Smooth muscle cell (in vitro differentiated cells): ENCODE data around the gene ZNF366. TPM values are rescaled to one million over a fixed set of nuclear protein-coding genes. Genes with fewer than 3 reads are reported as not detected.

Experiments used
- DNase-seq: peaks from one replicate; lab custom pipeline; 2025; ENCODE audit not compliant: unreplicated experiment; lab: John Stamatoyannopoulos, UW
- H2AFZ ChIP-seq: fragments of 200-600 bp; sonication (generic); 2 replicates; pipeline ENCODE4 v1.6.0; 2016; ENCODE audit warnings: antibody characterized with exemption, low read depth, mild to moderate bottlenecking
- H3F3A ChIP-seq: fragments of 200-600 bp; sonication (generic); 2 replicates; pipeline ENCODE4 v1.6.0; 2017; ENCODE audit warnings: antibody characterized with exemption, low read depth
- H3K27ac ChIP-seq: fragments of 200-600 bp; sonication (generic); 2 replicates; pipeline ENCODE4 v1.5.1; 2016; ENCODE audit warnings: low read depth, mild to moderate bottlenecking
- H3K27me3 ChIP-seq: fragments of 200-600 bp; sonication (generic); 2 replicates; pipeline ENCODE4 v1.6.1; 2016; ENCODE audit warnings: low read depth, mild to moderate bottlenecking
- H3K36me3 ChIP-seq: fragments of 200-600 bp; sonication (generic); 2 replicates; pipeline ENCODE4 v1.5.1; 2016; ENCODE audit warnings: low read depth
- H3K4me1 ChIP-seq: fragments of 200-600 bp; sonication (generic); 2 replicates; pipeline ENCODE4 v1.5.1; 2016; ENCODE audit warnings: low read depth
- H3K4me2 ChIP-seq: fragments of 200-600 bp; sonication (generic); 2 replicates; pipeline ENCODE4 v1.6.0; 2016; ENCODE audit warnings: mild to moderate bottlenecking
- H3K4me3 ChIP-seq: fragments of 200-600 bp; sonication (generic); 2 replicates; pipeline ENCODE4 v1.5.1; 2016; ENCODE audit warnings: mild to moderate bottlenecking
- H3K79me2 ChIP-seq: fragments of 200-600 bp; sonication (generic); 2 replicates; pipeline ENCODE4 v1.6.0; 2016; ENCODE audit warnings: low read depth, mild to moderate bottlenecking
- H3K9ac ChIP-seq: fragments of 200-600 bp; sonication (generic); 2 replicates; pipeline ENCODE4 v1.6.0; 2016; ENCODE audit warnings: low read depth
- H3K9me3 ChIP-seq: fragments of 200-600 bp; sonication (generic); replicated peaks from 2 replicates; pipeline ENCODE4 v1.5.1; 2016; ENCODE audit warnings: low read depth
- H4K20me1 ChIP-seq: fragments of 200-600 bp; sonication (generic); 2 replicates; pipeline ENCODE4 v1.6.0; 2016; ENCODE audit warnings: low read depth
- WGBS: methylation state at CpG from one replicate; pipeline ENCODE4 v1.1.7; 2016; ENCODE audit warnings: low lambda C conversion rate; 5-methylcytosine and 5-hydroxymethylcytosine counted together
- polyA plus RNA-seq: library from polyadenylated mRNA; unstranded; fragments of >200 nt; fragmentation: Nextera tagmentation; extraction: Ambion mirVana; gene quantifications from 2 replicates; pipeline ENCODE4 v1.2.1, GENCODE V29; 2016
- total RNA-seq: library from RNA; depleted of rRNA; stranded (reverse); fragments of >200 nt; gene quantifications from 2 replicates; pipeline ENCODE4 v1.2.3, GENCODE V29; 2014
- TF ChIP-seq, protein P1 (sequence below): fragments of 200-600 bp; sonication (generic); IDR thresholded peaks from 2 replicates; pipeline ENCODE4 v1.5.1; 2017; ENCODE audit warnings: borderline replicate concordance, mild to moderate bottlenecking, antibody characterized with exemption; ENCODE audit not compliant: insufficient read depth, poor library complexity, severe bottlenecking

ZNF366 gene
- total and polyA plus RNA-seq, 2 experiments from 2014 or later, result not detected

DNA sequence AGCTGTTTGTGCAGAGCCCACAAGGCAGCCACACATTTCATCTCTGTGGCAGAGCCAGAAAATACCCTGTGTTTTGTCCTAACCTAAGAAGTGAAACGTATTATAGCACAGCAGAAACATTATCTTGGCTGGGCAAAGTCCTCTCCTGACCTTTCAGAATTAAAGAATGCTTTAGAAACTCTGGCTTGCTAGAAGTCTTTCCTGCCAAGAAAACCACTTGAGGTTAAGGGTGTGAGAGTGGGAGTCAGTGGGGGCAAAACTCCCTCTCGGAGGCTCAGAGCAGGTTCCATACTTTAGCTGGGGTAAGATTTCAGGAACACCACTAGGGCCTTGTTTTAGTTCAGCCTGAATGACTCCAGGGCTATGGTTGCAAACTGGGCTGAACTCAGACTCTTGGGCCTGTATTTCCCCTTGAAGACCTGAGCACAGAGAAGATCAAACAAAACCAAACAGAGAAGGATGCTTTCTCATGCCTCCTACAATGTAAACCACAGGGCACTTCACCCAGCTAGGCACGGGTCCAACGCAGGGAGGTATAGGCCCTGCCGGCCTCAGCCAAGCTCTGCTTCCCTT, 48.0 kb downstream of the ZNF366 start:
- DNase-seq, result no peak
- H3K4me2 ChIP-seq, result no peak overlapping the region
- H3K36me3 ChIP-seq, result no peaks in the 10 kb centered on the region
- WGBS, result 91% methylated on average over 5 of the region's 5 CpGs
- H3K9me3 ChIP-seq, result no peaks in the 10 kb centered on the region
- TF ChIP-seq, protein P1, sequence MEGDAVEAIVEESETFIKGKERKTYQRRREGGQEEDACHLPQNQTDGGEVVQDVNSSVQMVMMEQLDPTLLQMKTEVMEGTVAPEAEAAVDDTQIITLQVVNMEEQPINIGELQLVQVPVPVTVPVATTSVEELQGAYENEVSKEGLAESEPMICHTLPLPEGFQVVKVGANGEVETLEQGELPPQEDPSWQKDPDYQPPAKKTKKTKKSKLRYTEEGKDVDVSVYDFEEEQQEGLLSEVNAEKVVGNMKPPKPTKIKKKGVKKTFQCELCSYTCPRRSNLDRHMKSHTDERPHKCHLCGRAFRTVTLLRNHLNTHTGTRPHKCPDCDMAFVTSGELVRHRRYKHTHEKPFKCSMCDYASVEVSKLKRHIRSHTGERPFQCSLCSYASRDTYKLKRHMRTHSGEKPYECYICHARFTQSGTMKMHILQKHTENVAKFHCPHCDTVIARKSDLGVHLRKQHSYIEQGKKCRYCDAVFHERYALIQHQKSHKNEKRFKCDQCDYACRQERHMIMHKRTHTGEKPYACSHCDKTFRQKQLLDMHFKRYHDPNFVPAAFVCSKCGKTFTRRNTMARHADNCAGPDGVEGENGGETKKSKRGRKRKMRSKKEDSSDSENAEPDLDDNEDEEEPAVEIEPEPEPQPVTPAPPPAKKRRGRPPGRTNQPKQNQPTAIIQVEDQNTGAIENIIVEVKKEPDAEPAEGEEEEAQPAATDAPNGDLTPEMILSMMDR, result no peak
- no peak overlapping the region for H3K27ac ChIP-seq
- no peaks in the 10 kb centered on the region for H3K79me2 ChIP-seq
- H3K4me3 ChIP-seq, result no peak overlapping the region
- H3K9ac ChIP-seq, result no peak overlapping the region
- no peaks in the 10 kb centered on the region for H4K20me1 ChIP-seq
- H3K4me1 ChIP-seq, result no peaks in the 10 kb centered on the region
- H2AFZ ChIP-seq, result no peak overlapping the region
- H3F3A ChIP-seq, result no peaks in the 10 kb centered on the region
- no peaks in the 10 kb centered on the region for H3K27me3 ChIP-seq

DNA sequence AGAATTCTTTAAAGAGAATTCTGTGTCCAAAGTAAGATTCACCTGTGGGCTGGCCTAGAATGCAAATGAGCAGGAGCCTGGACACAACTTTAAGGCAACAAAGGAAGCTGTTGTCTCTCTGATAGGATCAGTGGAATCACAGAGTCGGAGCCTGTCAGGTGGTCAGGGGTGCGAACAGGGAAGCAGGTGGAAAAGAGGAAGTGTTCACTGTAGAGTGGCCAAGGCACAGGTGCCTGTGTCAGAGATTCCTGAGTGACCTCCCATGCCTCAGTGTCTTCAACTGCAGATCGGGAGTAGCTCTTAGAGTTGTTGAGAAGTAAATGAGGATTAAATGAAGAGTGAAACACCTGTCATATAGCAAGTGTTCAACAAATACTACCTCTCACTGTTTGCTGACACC, 48.8 kb downstream of the ZNF366 start:
- no peak overlapping the region for H2AFZ ChIP-seq
- no peaks in the 10 kb centered on the region for H3F3A ChIP-seq
- no peaks in the 10 kb centered on the region for H3K79me2 ChIP-seq
- no peaks in the 10 kb centered on the region for H3K36me3 ChIP-seq
- H3K4me1 ChIP-seq, result no peaks in the 10 kb centered on the region
- H3K4me3 ChIP-seq, result no peak overlapping the region
- no peak overlapping the region for H3K4me2 ChIP-seq
- WGBS, result 96% methylated on average over 3 of the region's 3 CpGs
- H3K9ac ChIP-seq, result no peak overlapping the region
- TF ChIP-seq, protein P1, result no peak
- no peaks in the 10 kb centered on the region for H4K20me1 ChIP-seq
- no peak for DNase-seq
- H3K27ac ChIP-seq, result no peak overlapping the region
- no peaks in the 10 kb centered on the region for H3K9me3 ChIP-seq
- H3K27me3 ChIP-seq, result no peaks in the 10 kb centered on the region

DNA sequence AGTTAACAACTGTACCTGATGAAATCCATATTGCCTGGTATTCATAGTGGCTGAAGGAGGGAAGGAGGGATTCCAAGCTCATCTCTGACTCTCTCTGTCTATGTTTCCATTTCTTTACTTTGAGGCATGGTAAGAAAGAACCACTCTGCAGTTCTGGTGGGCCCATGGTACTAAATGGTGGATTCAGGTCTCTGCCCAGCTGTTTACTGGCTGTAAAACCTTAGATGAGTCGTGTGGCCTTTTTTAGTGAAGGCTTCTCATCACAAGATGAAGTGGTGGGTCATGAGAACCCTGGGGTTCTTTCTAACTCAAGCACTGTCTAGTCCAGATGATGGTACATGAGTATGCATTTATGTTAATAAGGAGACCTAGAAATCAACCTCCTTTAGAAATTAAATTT, 49.7 kb downstream of the ZNF366 start:
- no peaks in the 10 kb centered on the region for H3F3A ChIP-seq
- H3K79me2 ChIP-seq, result no peaks in the 10 kb centered on the region
- no peak for DNase-seq
- no peaks in the 10 kb centered on the region for H3K36me3 ChIP-seq
- H3K9ac ChIP-seq, result no peak overlapping the region
- H3K27ac ChIP-seq, result no peak overlapping the region
- TF ChIP-seq, protein P1, result no peak
- peaks cover 5% of the 10 kb centered on the region for H3K4me1 ChIP-seq
- H3K9me3 ChIP-seq, result no peaks in the 10 kb centered on the region
- H2AFZ ChIP-seq, result no peak overlapping the region
- H3K4me2 ChIP-seq, result no peak overlapping the region
- no peaks in the 10 kb centered on the region for H3K27me3 ChIP-seq
- no peaks in the 10 kb centered on the region for H4K20me1 ChIP-seq
- WGBS, result 74% methylated on average over 1 of the region's 1 CpG
- H3K4me3 ChIP-seq, result no peak overlapping the region

DNA sequence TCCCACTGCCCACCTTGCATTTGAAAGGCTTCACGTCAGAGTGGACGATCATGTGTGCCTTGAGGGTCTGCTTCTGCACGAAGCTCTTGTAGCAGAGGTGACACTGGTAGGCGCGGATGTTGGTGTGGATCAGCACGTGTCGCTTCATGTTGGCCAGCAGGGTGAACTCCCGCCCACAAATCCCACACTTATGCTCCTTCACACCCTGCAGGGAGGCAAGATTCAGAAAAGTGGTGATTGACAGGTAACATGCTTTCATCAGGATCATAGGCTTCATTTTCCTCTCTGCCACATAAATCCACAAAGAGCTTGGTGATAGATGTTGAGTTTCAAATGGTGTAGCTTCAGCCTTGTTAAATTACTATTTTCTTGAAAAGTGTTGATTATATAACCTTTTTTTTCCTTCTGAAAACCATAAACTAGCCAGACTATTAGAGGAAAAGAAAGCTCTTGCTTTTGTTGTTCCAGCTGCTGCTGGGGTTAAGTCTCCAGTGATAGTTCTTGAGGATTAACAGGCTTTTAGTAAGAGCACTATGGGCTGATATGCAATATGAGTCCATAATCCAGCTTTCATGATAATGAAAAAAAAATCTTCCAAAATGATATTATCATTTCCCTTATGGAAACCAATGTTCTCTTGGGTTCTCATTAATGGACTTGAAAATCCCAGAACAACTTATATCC, 50.7 kb downstream of the ZNF366 start:
- 87% methylated on average over 8 of the region's 8 CpGs for WGBS
- H3K79me2 ChIP-seq, result no peaks in the 10 kb centered on the region
- TF ChIP-seq, protein P1, result no peak
- no peak overlapping the region for H3K27ac ChIP-seq
- no peaks in the 10 kb centered on the region for H4K20me1 ChIP-seq
- H3K9ac ChIP-seq, result no peak overlapping the region
- H3K27me3 ChIP-seq, result no peaks in the 10 kb centered on the region
- H3K36me3 ChIP-seq, result no peaks in the 10 kb centered on the region
- H3K9me3 ChIP-seq, result no peaks in the 10 kb centered on the region
- no peak overlapping the region for H3K4me2 ChIP-seq
- no peak overlapping the region for H2AFZ ChIP-seq
- no peaks in the 10 kb centered on the region for H3F3A ChIP-seq
- H3K4me3 ChIP-seq, result no peak overlapping the region
- DNase-seq, result no peak
- peaks cover 12% of the 10 kb centered on the region for H3K4me1 ChIP-seq
